GM12874 (cell line): ENCODE results near the gene ZACN.

Experiments
- TF ChIP-seq, protein P1 (sequence below): IDR thresholded peaks from 2 replicates; pipeline ENCODE4 v1.5.1; 2011; ENCODE audit warnings: low read depth, mild to moderate bottlenecking, control low read depth, low read length, moderate library complexity; ENCODE audit not compliant: insufficient read depth

Gene ZACN

DNA sequence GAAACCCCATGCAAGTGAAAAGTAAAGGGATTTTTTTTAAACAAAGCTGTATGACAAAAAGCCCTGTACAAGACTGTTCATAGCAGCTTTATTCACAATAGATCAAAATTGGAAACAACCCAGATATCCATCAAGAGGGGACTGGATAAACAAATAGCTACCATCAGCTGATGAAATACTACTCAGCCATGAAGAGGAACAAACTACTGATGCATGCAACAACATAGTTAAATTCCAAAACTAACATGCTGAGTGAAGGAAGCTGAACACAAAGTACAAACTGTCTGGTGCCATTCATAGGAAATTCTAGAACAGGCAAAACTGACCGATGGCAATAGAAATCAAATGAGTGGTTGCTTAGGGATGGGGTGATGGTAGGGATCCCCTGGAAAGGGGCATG is 46.9 kb downstream of the ZACN start:
- TF ChIP-seq, protein P1, sequence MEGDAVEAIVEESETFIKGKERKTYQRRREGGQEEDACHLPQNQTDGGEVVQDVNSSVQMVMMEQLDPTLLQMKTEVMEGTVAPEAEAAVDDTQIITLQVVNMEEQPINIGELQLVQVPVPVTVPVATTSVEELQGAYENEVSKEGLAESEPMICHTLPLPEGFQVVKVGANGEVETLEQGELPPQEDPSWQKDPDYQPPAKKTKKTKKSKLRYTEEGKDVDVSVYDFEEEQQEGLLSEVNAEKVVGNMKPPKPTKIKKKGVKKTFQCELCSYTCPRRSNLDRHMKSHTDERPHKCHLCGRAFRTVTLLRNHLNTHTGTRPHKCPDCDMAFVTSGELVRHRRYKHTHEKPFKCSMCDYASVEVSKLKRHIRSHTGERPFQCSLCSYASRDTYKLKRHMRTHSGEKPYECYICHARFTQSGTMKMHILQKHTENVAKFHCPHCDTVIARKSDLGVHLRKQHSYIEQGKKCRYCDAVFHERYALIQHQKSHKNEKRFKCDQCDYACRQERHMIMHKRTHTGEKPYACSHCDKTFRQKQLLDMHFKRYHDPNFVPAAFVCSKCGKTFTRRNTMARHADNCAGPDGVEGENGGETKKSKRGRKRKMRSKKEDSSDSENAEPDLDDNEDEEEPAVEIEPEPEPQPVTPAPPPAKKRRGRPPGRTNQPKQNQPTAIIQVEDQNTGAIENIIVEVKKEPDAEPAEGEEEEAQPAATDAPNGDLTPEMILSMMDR: no peak

DNA sequence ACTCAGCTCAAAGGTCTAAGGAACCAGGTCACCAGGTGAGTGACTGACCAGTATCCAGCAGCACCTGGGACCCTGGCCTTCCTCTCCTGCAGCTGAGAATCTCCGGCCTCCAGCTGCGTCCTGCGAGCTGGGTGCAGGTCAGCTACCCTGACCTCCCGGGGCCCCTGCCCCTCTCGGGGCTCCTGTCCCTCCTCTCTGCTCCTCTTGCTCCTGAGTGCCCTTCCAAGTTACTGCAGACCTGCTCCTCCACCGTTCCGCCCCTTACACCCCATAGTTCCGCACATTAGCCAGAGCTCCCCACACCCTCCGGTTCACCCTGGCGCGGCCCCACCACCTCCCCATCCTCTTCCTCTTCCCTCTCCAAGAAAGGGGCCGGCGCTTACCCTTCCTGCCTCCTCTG is 51.5 kb downstream of the ZACN start:
- TF ChIP-seq, protein P1: no peak

DNA sequence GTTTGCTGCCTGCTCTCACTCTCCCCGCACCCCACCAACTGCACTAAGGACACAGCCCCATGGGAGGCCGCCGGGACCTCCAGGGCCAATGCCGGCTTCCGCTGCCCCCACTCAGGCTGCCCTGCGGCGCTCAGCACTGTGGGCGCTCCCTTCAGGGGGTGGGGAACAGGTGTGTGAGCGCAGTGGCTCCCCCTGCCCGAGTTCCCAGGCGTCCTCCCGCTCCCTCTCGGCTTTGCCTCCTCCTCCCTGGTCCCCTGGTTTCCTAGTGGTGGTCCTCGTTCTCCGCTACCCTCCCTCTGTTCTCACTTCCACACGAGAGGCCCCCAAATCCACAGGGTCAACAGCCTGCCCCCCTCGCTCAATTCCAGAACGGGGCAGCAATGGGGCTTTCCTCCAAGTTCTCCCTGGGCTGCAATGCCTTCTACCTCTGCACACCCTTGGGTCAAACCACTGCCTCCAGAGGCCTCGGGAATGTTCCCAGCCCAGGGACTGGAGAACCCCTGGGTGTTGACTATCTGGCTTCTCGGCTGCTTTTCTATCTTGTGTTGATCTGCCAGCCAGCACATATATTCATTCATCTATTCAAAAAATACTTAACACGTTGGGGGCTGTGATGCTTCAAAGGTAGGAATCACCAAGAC is 52.2 kb downstream of the ZACN start:
- TF ChIP-seq, protein P1: no peak

- TF ChIP-seq, protein P1: no peak
Measured at GRCh38 chr17:76131692-76132573, 53.0 kb downstream of the ZACN start.
